GM19023 (cell line): ENCODE results near the gene NKX6-1.

Experiments
- ATAC-seq: cut with Tn5 transposase; IDR thresholded peaks from one replicate; pipeline ENCODE4 v1.9.1; 2021; ENCODE audit warnings: mild to moderate bottlenecking, moderate library complexity; ENCODE audit not compliant: unreplicated experiment

The NKX6-1 gene

GRCh38 chr4:84498935-84499623, at the start of gene NKX6-1:
TSS of gene NKX6-1 (minus strand) at chr4:84499292. CDS start at chr4:84498228, 1,064 bp downstream.
- no peak for ATAC-seq

GRCh38 chr4:84547211-84547610, 48.1 kb upstream of the NKX6-1 start:
- ATAC-seq = no peak

- no peak for ATAC-seq
Observed at GRCh38 chr4:84545093-84545492, 46.0 kb upstream of the NKX6-1 start.

- ATAC-seq = no peak
Observed at GRCh38 chr4:84535901-84536300, 36.8 kb upstream of the NKX6-1 start.

GRCh38 chr4:84531689-84532088, 32.6 kb upstream of the NKX6-1 start:
- no peak for ATAC-seq

GRCh38 chr4:84530871-84531270, 31.8 kb upstream of the NKX6-1 start:
- ATAC-seq = no peak

- no peak for ATAC-seq
Observed at GRCh38 chr4:84530454-84530853, 31.4 kb upstream of the NKX6-1 start.

GRCh38 chr4:84529169-84529751, 30.2 kb upstream of the NKX6-1 start:
- ATAC-seq = no peak

- no peak for ATAC-seq
Observed at GRCh38 chr4:84527391-84527790, 28.3 kb upstream of the NKX6-1 start.

GRCh38 chr4:84515075-84515474, 16.0 kb upstream of the NKX6-1 start:
- no peak for ATAC-seq

- no peak for ATAC-seq
Observed at GRCh38 chr4:84512277-84512676, 13.2 kb upstream of the NKX6-1 start.

GRCh38 chr4:84511703-84512102, 12.6 kb upstream of the NKX6-1 start:
- ATAC-seq = no peak

GRCh38 chr4:84507941-84508340, 8.8 kb upstream of the NKX6-1 start:
- ATAC-seq = no peak

- no peak for ATAC-seq
Observed at GRCh38 chr4:84504821-84505220, 5.7 kb upstream of the NKX6-1 start.

GRCh38 chr4:84503495-84504437, 4.7 kb upstream of the NKX6-1 start:
- peak; percentile 86 for ATAC-seq

GRCh38 chr4:84502955-84503373, 3.9 kb upstream of the NKX6-1 start:
- no peak for ATAC-seq

- no peak for ATAC-seq
Observed at GRCh38 chr4:84502333-84502954, 3.4 kb upstream of the NKX6-1 start.

- ATAC-seq = no peak
Observed at GRCh38 chr4:84501721-84502267, 2.7 kb upstream of the NKX6-1 start.

- no peak for ATAC-seq
Observed at GRCh38 chr4:84501202-84501503, 2.1 kb upstream of the NKX6-1 start.

GRCh38 chr4:84500386-84501201, 1.5 kb upstream of the NKX6-1 start:
- no peak for ATAC-seq
